ENCODE results near the gene E2F1. TPM values are rescaled to one million over a fixed set of nuclear protein-coding genes. Genes with fewer than 3 reads are reported as not detected.

The E2F1 gene
- total and polyA plus RNA-seq, 2 donors (not counting 1 experiment from before 2014, with no cell fraction given): 2.4 to 2.7 TPM

- 98% methylated on average over 9 of the region's 10 CpGs for WGBS (ENCODE audit: insufficient coverage)
- H3K4me3 ChIP-seq (ENCODE audit: control extremely low read depth in 1 of 5, extremely low read depth in 1 of 5, insufficient read depth in 1 of 5, low read depth in 2 of 5, low read length in 4 of 5): no peak overlapping the region
- ChIA-PET POLR2A (no interaction called here), CTCF (no interaction called here)
- H3K4me1 ChIP-seq (ENCODE audit: control insufficient read depth in 2 of 2, insufficient read depth in 2 of 2, low read length in 2 of 2): peaks cover 3 to 4% of the 10 kb centered on the region in 2 donors
- ATAC-seq (ENCODE audit: low read depth): no peak
- H3K79me2 ChIP-seq (ENCODE audit: control insufficient read depth, insufficient read depth, low read length): peaks cover 3% of the 10 kb centered on the region
- DNase-seq: no peak
- H3K27me3 ChIP-seq (replicated peaks in 1 of 4; ENCODE audit: control extremely low read depth in 1 of 4, control insufficient read depth in 3 of 4, insufficient read depth in 4 of 4, low read length in 3 of 4): no peaks in the 10 kb centered on the region
- H3K36me3 ChIP-seq (replicated peaks in 1 of 2; ENCODE audit: control extremely low read depth in 1 of 2, control insufficient read depth in 1 of 2, extremely low read depth in 1 of 2, insufficient read depth in 2 of 2, low read length in 1 of 2): peaks cover 1 to 39% of the 10 kb centered on the region in 2 experiments
- no peaks in the 10 kb centered on the region for H3K9me3 ChIP-seq (ENCODE audit: control extremely low read depth in 1 of 3, control insufficient read depth in 2 of 3, insufficient read depth in 1 of 3, low read length in 2 of 3)
- H2AFZ ChIP-seq (ENCODE audit: insufficient read depth, low read depth, low read length, poor library complexity, severe bottlenecking): no peak overlapping the region
- intact Hi-C loops (cut with micrococcal nuclease): no loop called here
- no peaks in the 10 kb centered on the region for H3K27me3 Mint-ChIP-seq
- no peaks in the 10 kb centered on the region for H3K9me3 Mint-ChIP-seq (ENCODE audit: insufficient read depth)
- peaks cover 4% of the 10 kb centered on the region for H3K4me1 Mint-ChIP-seq
- no peak for TF ChIP-seq CTCF (IDR thresholded peaks at IDR 0.05)
- TF ChIP-seq EZH2 (IDR thresholded peaks at IDR 0.05; ENCODE audit: borderline replicate concordance, insufficient read depth, low read depth, low read length, poor library complexity, severe bottlenecking): no peak
- H3K9ac ChIP-seq (ENCODE audit: low read length): no peak overlapping the region
- no peak overlapping the region for H3K27ac Mint-ChIP-seq
- no peak overlapping the region for H3K27ac ChIP-seq (ENCODE audit: low read length in 2 of 2)
- no peaks in the 10 kb centered on the region for H4K20me1 ChIP-seq (ENCODE audit: control insufficient read depth, insufficient read depth, low read length, poor library complexity, severe bottlenecking)
- no peak overlapping the region for H3K4me3 Mint-ChIP-seq
- no peak overlapping the region for H3K4me2 ChIP-seq (replicated peaks; ENCODE audit: low read depth, low read length, poor library complexity, severe bottlenecking)
Observed at GRCh38 chr20:33629533-33629932, 56.7 kb downstream of the E2F1 start.

GRCh38 chr20:33627577-33628216, 58.5 kb downstream of the E2F1 start:
- Mint-ChIP-seq H3K27me3 (no peaks in the 10 kb centered on the region), H3K4me1 (peaks cover 14% of the 10 kb centered on the region), H3K27ac (no peak overlapping the region), H3K9me3 (ENCODE audit: insufficient read depth) (no peaks in the 10 kb centered on the region), H3K4me3 (no peak overlapping the region)
- Histone ChIP-seq H3K4me2 (replicated peaks; ENCODE audit: low read depth, low read length, poor library complexity, severe bottlenecking) (no peak overlapping the region), H3K9ac (ENCODE audit: low read length) (no peak overlapping the region), H3K9me3 (ENCODE audit: control extremely low read depth in 1 of 3, control insufficient read depth in 2 of 3, insufficient read depth in 1 of 3, low read length in 2 of 3) (peaks cover 0 to 4% (median 0%) of the 10 kb centered on the region in 3 donors), H3K27ac (ENCODE audit: low read length in 2 of 2) (no peak overlapping the region), H2AFZ (ENCODE audit: insufficient read depth, low read depth, low read length, poor library complexity, severe bottlenecking) (no peak overlapping the region), H3K79me2 (ENCODE audit: control insufficient read depth, insufficient read depth, low read length) (peaks cover 3% of the 10 kb centered on the region), H3K36me3 (replicated peaks in 1 of 2; ENCODE audit: control extremely low read depth in 1 of 2, control insufficient read depth in 1 of 2, extremely low read depth in 1 of 2, insufficient read depth in 2 of 2, low read length in 1 of 2) (peaks cover 1 to 48% of the 10 kb centered on the region in 2 experiments), H4K20me1 (ENCODE audit: control insufficient read depth, insufficient read depth, low read length, poor library complexity, severe bottlenecking) (no peaks in the 10 kb centered on the region), H3K4me1 (ENCODE audit: control insufficient read depth in 2 of 2, insufficient read depth in 2 of 2, low read length in 2 of 2) (peaks cover 7 to 8% of the 10 kb centered on the region in 2 donors), H3K27me3 (replicated peaks in 1 of 4; ENCODE audit: control extremely low read depth in 1 of 4, control insufficient read depth in 3 of 4, insufficient read depth in 4 of 4, low read length in 3 of 4) (no peaks in the 10 kb centered on the region), H3K4me3 (ENCODE audit: control extremely low read depth in 1 of 5, extremely low read depth in 1 of 5, insufficient read depth in 1 of 5, low read depth in 2 of 5, low read length in 4 of 5) (no peak overlapping the region)
- POLR2A ChIA-PET: no interaction called here
- DNase-seq (no peak), ATAC-seq (ENCODE audit: low read depth) (no peak)
- no peak for TF ChIP-seq CTCF (IDR thresholded peaks at IDR 0.05)
- TF ChIP-seq EZH2 (IDR thresholded peaks at IDR 0.05; ENCODE audit: borderline replicate concordance, insufficient read depth, low read depth, low read length, poor library complexity, severe bottlenecking): no peak
- intact Hi-C loops (cut with micrococcal nuclease): no loop called here
- WGBS (ENCODE audit: insufficient coverage): no CpG with 5 or more reads among the region's 4 CpGs
- CTCF ChIA-PET: interaction anchor here (0.6 to 1.2 kb wide), 2 partner anchors 40 to 166 kb away, joined by 3 to 4 read pairs; no protein-coding TSS in a partner anchor

Measured in B cell (primary cell).